MM.1S (cell line): ENCODE data around the gene FAM50A.

ENCODE experiments used
- CTCF ChIP-seq: fragments of 300-600 bp; sonication (generic); IDR thresholded peaks from 2 replicates; pipeline ENCODE4 v1.5.1; 2016; ENCODE audit warnings: antibody characterized with exemption, low read length, mixed read lengths
- EZH2 ChIP-seq: fragments of 300-600 bp; sonication (generic); optimal IDR thresholded peaks from 2 replicates; pipeline ENCODE3; 2017; ENCODE audit warnings: low read depth, mild to moderate bottlenecking, antibody characterized with exemption, low read length, mixed read lengths

DNA sequence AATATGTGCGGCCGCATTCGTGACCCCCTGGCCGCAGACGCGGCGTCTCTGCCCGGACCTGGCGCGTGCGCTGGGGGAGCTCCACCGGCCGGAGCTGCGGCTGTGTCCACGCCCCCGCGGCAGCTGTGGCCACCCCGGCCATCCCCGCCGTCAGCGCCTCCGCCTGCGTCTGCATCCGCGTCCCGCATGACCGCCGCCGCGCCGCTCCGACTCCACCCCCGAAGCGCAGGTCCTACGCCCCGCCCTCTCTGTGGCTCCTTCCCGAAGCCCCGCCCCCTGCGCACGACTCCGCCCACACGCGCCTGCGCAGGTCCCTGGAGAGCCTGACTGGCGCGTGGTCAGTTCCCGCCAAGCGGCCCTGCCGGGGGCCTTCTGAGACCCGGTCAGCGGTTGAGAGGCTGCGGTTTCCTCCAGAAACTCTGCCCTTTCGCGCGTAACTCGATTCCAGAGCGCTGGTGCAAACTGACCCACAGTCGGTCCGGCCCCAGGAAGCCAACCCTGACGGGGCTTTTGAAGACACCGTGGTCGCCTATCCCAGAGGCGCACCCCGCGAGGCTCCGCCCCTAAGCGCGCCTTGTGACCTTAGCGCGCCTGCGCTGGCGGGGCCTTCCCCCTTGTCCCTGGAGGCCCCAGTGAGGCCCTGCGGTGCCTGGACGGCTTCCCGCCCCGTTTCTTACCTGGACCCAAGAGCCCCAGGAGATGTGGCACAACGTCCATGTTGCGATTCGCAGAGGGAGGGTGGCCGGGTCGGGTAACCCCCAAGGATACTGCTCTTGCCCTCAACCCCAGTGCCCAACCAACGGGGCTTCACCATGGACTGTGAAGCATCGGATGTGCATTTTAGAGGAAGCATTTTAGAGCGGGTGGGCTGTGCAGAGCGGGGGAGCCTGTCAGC is 35.0 kb downstream of the FAM50A start, which contains the start of gene LAGE3:
- TF ChIP-seq CTCF (no peak), EZH2 (no peak)
